ENCODE data around the gene SHC4. TPM values are rescaled to one million over a fixed set of nuclear protein-coding genes. Genes with fewer than 3 reads are reported as not detected.

The SHC4 gene
- total and polyA plus RNA-seq, 2 of the 13 experiments (the other 11 are each of a cell fraction or from before 2014, with no cell fraction given): 0.04 TPM; not detected in 1

DNA sequence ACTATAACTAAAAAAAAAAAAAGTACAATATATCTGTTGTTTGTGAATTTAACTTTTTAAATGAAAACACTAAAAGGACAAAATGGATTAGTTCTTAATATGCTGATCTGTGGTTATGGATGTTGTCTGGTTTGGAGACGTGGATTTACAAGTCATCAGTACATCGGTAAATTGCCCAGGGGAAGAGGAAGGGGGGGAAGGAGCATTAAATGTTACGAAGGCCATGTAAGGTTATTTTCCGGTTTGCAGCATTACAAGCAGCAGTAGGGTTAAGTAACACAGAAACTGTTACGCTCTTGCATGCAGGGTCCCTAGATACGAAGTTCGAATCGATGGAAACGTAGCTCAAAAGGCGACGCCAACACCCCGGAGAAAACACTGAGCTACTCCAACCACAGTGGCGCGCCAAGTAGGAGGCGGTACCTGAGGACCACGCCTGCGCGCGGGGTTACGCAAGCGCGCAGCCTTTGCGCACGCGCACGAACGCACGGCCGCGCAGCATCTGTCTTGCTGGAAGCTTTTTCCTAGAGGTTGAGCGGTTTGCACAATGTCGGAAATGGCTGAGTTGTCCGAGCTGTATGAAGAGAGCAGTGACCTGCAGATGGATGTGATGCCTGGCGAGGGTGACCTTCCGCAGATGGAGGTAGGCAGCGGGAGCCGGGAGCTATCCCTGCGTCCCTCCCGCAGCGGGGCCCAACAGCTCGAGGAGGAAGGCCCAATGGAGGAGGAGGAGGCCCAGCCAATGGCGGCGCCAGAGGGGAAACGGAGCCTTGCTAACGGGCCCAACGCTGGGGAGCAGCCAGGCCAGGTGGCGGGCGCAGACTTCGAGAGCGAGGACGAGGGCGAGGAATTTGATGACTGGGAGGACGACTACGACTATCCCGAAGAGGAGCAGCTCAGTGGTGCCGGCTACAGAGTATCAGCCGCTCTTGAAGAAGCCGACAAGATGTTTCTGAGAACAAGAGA, 85.8 kb downstream of the SHC4 start, which contains the start of gene EID1 (continued):
- TF ChIP-seq, protein P1, sequence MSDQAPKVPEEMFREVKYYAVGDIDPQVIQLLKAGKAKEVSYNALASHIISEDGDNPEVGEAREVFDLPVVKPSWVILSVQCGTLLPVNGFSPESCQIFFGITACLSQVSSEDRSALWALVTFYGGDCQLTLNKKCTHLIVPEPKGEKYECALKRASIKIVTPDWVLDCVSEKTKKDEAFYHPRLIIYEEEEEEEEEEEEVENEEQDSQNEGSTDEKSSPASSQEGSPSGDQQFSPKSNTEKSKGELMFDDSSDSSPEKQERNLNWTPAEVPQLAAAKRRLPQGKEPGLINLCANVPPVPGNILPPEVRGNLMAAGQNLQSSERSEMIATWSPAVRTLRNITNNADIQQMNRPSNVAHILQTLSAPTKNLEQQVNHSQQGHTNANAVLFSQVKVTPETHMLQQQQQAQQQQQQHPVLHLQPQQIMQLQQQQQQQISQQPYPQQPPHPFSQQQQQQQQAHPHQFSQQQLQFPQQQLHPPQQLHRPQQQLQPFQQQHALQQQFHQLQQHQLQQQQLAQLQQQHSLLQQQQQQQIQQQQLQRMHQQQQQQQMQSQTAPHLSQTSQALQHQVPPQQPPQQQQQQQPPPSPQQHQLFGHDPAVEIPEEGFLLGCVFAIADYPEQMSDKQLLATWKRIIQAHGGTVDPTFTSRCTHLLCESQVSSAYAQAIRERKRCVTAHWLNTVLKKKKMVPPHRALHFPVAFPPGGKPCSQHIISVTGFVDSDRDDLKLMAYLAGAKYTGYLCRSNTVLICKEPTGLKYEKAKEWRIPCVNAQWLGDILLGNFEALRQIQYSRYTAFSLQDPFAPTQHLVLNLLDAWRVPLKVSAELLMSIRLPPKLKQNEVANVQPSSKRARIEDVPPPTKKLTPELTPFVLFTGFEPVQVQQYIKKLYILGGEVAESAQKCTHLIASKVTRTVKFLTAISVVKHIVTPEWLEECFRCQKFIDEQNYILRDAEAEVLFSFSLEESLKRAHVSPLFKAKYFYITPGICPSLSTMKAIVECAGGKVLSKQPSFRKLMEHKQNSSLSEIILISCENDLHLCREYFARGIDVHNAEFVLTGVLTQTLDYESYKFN (CRISPR knock-in tag; conservative IDR thresholded peaks at IDR 0.05): no peak
- TF ChIP-seq ZNF678 (CRISPR knock-in tag; IDR thresholded peaks at IDR 0.05): no peak
- no peak for TF ChIP-seq ZNF7 (CRISPR knock-in tag; IDR thresholded peaks at IDR 0.05)
- no peak for TF ChIP-seq HIVEP1 (CRISPR knock-in tag; IDR thresholded peaks at IDR 0.05)
- TF ChIP-seq ZNF101 (CRISPR knock-in tag; IDR thresholded peaks at IDR 0.05; ENCODE audit: borderline replicate concordance, low read depth): no peak
- TF ChIP-seq KDM1A (CRISPR knock-in tag; IDR thresholded peaks at IDR 0.05): no peak
- TF ChIP-seq, protein P2, sequence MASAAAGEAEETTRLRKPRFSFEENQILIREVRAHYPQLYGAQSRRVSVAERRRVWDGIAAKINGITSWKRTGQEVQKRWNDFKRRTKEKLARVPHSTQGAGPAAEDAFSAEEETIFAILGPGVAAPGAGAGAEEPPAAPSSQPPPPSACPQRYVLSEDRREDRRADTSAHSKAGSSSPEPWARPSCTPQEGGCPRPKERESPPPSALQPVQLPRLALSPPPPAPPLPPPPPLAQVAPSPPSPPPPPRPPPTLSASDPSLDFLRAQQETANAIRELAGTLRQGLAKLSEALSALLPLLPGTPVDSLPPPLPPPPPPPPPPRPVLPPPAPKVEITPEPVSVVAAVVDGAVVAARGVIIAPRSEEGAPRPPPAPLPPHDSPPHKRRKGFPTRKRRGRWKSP (CRISPR knock-in tag; IDR thresholded peaks at IDR 0.05): no peak
- TF ChIP-seq, protein P3, sequence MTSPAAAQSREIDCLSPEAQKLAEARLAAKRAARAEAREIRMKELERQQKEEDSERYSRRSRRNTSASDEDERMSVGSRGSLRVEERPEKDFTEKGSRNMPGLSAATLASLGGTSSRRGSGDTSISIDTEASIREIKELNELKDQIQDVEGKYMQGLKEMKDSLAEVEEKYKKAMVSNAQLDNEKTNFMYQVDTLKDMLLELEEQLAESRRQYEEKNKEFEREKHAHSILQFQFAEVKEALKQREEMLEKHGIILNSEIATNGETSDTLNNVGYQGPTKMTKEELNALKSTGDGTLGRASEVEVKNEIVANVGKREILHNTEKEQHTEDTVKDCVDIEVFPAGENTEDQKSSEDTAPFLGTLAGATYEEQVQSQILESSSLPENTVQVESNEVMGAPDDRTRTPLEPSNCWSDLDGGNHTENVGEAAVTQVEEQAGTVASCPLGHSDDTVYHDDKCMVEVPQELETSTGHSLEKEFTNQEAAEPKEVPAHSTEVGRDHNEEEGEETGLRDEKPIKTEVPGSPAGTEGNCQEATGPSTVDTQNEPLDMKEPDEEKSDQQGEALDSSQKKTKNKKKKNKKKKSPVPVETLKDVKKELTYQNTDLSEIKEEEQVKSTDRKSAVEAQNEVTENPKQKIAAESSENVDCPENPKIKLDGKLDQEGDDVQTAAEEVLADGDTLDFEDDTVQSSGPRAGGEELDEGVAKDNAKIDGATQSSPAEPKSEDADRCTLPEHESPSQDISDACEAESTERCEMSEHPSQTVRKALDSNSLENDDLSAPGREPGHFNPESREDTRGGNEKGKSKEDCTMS (CRISPR knock-in tag; conservative IDR thresholded peaks at IDR 0.05): no peak
- TF ChIP-seq, protein P4, sequence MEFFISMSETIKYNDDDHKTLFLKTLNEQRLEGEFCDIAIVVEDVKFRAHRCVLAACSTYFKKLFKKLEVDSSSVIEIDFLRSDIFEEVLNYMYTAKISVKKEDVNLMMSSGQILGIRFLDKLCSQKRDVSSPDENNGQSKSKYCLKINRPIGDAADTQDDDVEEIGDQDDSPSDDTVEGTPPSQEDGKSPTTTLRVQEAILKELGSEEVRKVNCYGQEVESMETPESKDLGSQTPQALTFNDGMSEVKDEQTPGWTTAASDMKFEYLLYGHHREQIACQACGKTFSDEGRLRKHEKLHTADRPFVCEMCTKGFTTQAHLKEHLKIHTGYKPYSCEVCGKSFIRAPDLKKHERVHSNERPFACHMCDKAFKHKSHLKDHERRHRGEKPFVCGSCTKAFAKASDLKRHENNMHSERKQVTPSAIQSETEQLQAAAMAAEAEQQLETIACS (CRISPR knock-in tag; IDR thresholded peaks at IDR 0.05): no peak
- peak; percentile 37; the same call in 1 of the 2 replicates for TF ChIP-seq ZNF501 (CRISPR knock-in tag; IDR thresholded peaks at IDR 0.05)
- TF ChIP-seq ZNF337 (CRISPR knock-in tag; IDR thresholded peaks at IDR 0.05; ENCODE audit: borderline replicate concordance, low read depth): no peak
- no peak for TF ChIP-seq MTA3 (CRISPR knock-in tag; IDR thresholded peaks at IDR 0.05)
- TF ChIP-seq ZBTB42 (CRISPR knock-in tag; IDR thresholded peaks at IDR 0.05): no peak
- peak; percentile 94 for TF ChIP-seq CEBPB (IDR thresholded peaks at IDR 0.05; ENCODE audit: borderline replicate concordance, low read depth, low read length)
- no peak for TF ChIP-seq SAFB2 (CRISPR knock-in tag; IDR thresholded peaks at IDR 0.05; ENCODE audit: borderline replicate concordance, low read depth)
- no peak for TF ChIP-seq ZNF138 (CRISPR knock-in tag; IDR thresholded peaks at IDR 0.05; ENCODE audit: low read depth)
- no peak; the same call in 1 of the 2 replicates for TF ChIP-seq GMEB1 (CRISPR knock-in tag; IDR thresholded peaks at IDR 0.05; ENCODE audit: borderline replicate concordance)
- no peak for TF ChIP-seq PHF8 (CRISPR knock-in tag; IDR thresholded peaks at IDR 0.05)
- peak; percentile 48 for TF ChIP-seq BCL6 (CRISPR knock-in tag; IDR thresholded peaks at IDR 0.05)
